Measurements from ENCODE around the gene HEMK1.

HEMK1 gene

DNA sequence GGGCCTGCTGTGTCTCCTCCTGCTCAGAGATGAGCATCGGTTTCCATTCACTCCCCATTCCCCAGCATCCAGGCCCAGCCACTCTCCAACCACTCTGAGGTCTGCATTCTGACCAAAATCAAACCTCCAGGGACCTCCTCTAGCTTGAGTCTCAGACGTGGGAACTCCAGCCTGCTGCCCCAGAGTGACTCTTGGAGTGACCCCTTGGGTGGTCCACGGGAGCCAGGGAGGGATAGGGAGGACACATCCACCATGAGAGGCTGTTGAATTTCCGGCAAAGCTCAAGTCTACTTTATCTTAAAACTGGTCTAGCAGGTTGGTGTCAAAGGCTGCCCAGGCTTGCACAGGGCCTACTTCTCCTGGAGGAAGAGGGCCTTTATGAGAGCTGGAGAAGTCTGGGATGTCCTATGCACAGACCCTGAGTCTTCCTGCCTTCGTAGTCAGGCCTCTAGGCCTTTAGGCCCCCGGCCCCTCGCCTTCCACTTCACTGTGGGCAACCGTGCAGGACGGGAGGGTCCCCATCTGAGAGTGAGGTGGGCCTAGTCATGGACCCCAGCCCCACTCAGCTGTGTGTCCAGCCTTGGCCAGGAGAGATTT lies 33.4 kb downstream of the HEMK1 start:
- H3K27me3 ChIP-seq (replicated peaks), result no peaks in the 10 kb centered on the region
- H3K27ac ChIP-seq, result no peak overlapping the region
- no peaks in the 10 kb centered on the region for H3K36me3 ChIP-seq (replicated peaks)
- in situ Hi-C loops (cut with HindIII; ENCODE audit: low pct_ligation_motif_present, low sequenced_read_pairs), result no loop called here
- TF ChIP-seq, protein P1, sequence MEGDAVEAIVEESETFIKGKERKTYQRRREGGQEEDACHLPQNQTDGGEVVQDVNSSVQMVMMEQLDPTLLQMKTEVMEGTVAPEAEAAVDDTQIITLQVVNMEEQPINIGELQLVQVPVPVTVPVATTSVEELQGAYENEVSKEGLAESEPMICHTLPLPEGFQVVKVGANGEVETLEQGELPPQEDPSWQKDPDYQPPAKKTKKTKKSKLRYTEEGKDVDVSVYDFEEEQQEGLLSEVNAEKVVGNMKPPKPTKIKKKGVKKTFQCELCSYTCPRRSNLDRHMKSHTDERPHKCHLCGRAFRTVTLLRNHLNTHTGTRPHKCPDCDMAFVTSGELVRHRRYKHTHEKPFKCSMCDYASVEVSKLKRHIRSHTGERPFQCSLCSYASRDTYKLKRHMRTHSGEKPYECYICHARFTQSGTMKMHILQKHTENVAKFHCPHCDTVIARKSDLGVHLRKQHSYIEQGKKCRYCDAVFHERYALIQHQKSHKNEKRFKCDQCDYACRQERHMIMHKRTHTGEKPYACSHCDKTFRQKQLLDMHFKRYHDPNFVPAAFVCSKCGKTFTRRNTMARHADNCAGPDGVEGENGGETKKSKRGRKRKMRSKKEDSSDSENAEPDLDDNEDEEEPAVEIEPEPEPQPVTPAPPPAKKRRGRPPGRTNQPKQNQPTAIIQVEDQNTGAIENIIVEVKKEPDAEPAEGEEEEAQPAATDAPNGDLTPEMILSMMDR (IDR thresholded peaks at IDR 0.05; ENCODE audit: low read depth, low read length, missing control alignments), result no peak
- no peak for DNase-seq
- no peak overlapping the region for H3K4me3 ChIP-seq (ENCODE audit: low read depth, low read length)

DNA sequence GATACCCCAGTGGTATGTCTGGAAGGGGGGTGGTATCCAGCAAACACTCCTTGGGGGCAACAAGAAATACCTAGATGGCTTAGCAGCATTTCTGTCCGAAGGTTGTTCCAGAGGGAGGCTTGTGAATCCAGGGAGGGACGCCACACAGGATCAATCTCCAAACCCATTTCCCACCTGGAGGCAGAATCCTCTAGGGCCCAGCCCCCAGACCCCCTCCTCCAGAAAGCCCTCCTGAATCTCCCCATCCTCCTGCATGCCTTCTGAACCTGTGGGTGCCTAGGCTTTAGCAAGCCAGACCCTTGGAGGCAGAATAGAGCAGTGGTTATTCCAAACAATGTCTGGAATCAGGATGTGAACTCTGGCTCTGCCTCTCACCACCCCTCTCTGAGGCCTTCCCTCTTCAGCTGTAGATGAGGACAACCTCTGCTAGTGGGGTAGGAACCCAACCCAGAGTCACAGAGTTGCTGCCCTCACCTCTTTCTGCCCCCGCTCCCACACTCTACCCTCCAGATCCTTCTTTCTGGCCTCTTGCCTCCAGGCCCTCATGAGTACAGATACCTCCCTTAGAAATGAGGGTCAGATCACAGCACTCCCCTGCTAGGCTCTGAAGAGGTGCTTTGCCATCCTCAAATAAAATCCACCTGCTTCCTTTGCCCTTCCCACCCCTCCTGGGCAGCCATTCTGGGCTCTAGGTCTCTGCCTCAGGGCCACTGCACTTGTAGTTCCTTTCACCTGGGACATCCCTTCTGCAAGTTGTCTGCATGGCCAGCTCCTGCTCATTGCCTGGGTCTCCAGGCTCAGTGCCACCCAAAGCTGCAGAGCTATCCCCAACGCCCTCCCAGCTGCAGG lies 34.2 kb downstream of the HEMK1 start:
- no peak overlapping the region for H3K27ac ChIP-seq
- H3K36me3 ChIP-seq (replicated peaks), result no peaks in the 10 kb centered on the region

DNA sequence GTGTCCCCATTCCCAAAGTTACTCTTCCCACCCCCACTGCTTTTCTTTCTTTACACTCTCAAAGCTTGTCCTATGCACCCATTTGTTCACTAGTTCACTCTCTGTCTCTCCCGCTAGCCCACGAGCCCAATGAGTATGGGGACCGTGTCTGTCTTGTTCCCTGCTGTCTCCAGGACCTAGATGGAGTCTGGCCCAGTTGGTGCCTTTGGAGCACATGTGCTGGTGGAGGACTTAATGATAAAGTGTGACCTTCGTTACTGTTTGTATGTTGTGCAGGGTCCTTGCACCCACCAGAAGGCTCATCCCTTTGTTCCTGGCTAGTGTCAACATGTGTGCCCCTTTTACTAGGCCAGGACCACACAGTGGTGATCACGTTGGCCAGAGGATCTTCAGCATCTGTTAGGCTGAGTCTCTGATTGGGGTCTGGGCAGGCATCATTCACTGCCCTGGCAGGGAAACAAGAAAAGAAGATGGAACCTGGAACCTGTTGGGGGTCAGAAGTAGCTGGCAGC lies 34.8 kb downstream of the HEMK1 start:
- H3K36me3 ChIP-seq (replicated peaks), result no peaks in the 10 kb centered on the region
- TF ChIP-seq, protein P1 (IDR thresholded peaks at IDR 0.05; ENCODE audit: low read depth, low read length, missing control alignments), result no peak
- no peaks in the 10 kb centered on the region for H3K27me3 ChIP-seq (replicated peaks)
- no peak overlapping the region for H3K4me3 ChIP-seq (ENCODE audit: low read depth, low read length)
- no peak for DNase-seq
- in situ Hi-C loops (cut with HindIII; ENCODE audit: low pct_ligation_motif_present, low sequenced_read_pairs), result no loop called here
- H3K27ac ChIP-seq, result no peak overlapping the region

More for the DNA sequence above, 34.2 kb downstream of the HEMK1 start:
- DNase-seq, result no peak
- H3K27me3 ChIP-seq (replicated peaks), result no peaks in the 10 kb centered on the region
- in situ Hi-C loops (cut with HindIII; ENCODE audit: low pct_ligation_motif_present, low sequenced_read_pairs), result no loop called here
- TF ChIP-seq, protein P1 (IDR thresholded peaks at IDR 0.05; ENCODE audit: low read depth, low read length, missing control alignments), result no peak
- no peak overlapping the region for H3K4me3 ChIP-seq (ENCODE audit: low read depth, low read length)

DNA sequence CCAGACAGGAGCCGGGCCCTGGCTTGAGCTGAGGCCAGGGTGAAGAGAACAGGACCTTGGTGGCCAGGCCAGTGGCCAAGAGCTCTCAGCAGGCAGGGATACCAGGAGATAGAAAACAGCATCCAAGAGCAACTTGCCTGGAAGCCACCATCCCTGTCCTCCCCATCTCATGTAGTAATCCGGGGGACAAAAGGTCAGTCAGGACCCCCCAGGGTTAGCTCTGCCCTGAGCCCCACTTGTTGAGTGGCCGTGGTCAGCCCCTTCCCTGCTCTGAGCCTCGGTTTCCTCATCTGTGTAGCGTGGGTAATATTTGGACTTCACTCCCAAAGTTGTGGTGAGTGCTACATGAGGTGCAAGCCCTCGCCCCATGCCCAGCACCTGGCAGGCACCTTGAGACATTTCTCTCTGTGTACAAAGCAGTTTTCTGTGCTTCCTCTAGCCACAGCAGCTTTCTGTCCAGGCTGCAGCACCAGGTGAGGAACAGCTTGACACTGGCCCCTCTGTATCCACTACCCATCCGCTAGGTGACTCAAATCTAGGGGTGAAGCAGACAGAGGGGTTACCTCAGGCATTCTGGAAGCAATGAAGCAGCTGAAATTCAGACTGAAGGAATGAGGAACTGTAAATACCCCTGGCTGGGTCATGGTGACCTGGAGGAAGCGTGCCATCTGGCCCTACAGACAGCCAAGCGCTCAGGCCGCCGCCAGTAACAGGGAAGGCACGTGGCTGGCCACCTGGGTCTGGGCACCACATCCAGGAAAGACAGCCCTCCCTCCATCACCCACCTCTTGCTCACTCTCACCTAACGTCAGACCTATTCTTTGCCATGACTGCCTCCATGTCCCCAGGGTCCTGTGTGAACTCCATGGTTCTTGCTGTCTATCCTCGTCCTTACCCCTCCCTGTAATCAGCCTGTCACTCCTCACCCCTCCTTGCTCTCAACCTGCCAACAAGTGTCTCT lies 35.6 kb downstream of the HEMK1 start:
- DNase-seq, result no peak
- Histone ChIP-seq H3K36me3 (replicated peaks) (no peaks in the 10 kb centered on the region), H3K4me3 (ENCODE audit: low read depth, low read length) (no peak overlapping the region), H3K27me3 (replicated peaks) (no peaks in the 10 kb centered on the region), H3K27ac (no peak overlapping the region)
- in situ Hi-C loops (cut with HindIII; ENCODE audit: low pct_ligation_motif_present, low sequenced_read_pairs), result no loop called here
- TF ChIP-seq, protein P1 (IDR thresholded peaks at IDR 0.05; ENCODE audit: low read depth, low read length, missing control alignments), result no peak

DNA sequence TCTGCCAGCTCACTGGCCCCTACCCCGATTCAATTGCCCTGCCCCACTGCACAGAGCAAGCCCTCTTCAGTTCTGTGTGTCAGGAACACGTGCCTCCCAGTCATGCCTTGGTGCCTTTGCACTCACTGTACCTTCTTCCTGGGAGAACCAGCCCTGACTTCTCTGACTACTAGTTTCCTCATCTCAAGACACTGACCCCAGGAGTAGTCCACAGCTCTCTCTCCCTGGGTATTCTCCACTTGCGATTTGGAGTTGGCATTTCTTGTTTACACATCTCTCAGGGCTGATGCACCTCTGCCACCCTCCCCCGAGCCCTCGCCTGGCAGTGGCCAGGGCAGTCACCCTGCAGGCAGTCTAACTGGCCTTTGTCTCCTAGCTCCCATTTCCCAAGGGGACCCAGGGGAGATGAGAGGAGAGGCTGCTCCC lies 36.6 kb downstream of the HEMK1 start:
- no peak overlapping the region for H3K4me3 ChIP-seq (ENCODE audit: low read depth, low read length)
- no peak for DNase-seq
- in situ Hi-C loops (cut with HindIII; ENCODE audit: low pct_ligation_motif_present, low sequenced_read_pairs), result no loop called here
- no peaks in the 10 kb centered on the region for H3K27me3 ChIP-seq (replicated peaks)
- no peaks in the 10 kb centered on the region for H3K36me3 ChIP-seq (replicated peaks)
- H3K27ac ChIP-seq, result no peak overlapping the region
- TF ChIP-seq, protein P1 (IDR thresholded peaks at IDR 0.05; ENCODE audit: low read depth, low read length, missing control alignments), result no peak

Measured in brain microvascular endothelial cell (primary cell).